Endothelial cell of umbilical vein (primary cell): ENCODE data around the gene ALDH1L2. TPM values are rescaled to one million over a fixed set of nuclear protein-coding genes. Genes with fewer than 3 reads are reported as not detected.

ENCODE experiments used
- BruUV-seq: library from RNA; stranded (reverse); fragments of 400-500 nt; replicated peaks from 2 replicates; lab custom pipeline; 2021; lab: Mats Ljungman, UMichigan
- CTCF ChIA-PET: fragments of 300-600, 350-600 bp; sonication (Branson Sonifier 250); formaldehyde crosslinking; loops from one replicate; lab custom pipeline; 2021; ENCODE audit warnings: antibody characterized with exemption, inconsistent platforms; lab: Charles Lee
- POLR2A ChIA-PET: fragments of 300-600, 350-600 bp; sonication (Branson Sonifier 250); formaldehyde crosslinking; loops from one replicate; lab custom pipeline; 2021; ENCODE audit warnings: antibody characterized with exemption, inconsistent platforms; lab: Charles Lee
- DNase-seq: peaks from one replicate; pipeline ENCODE4 v3.0.0-alpha.2; 2011; ENCODE audit warnings: low read depth, low spot score
- FAIRE-seq: peaks from 2 replicates; lab custom pipeline; 2011; peaks lifted over from hg19 to GRCh38; lab: Jason Lieb, UNC
- H2AFZ ChIP-seq: 2 replicates; pipeline ENCODE4 v1.6.0; 2012; ENCODE audit warnings: low read depth, low read length, control low read depth, inconsistent platforms
- H3K27ac ChIP-seq: 2 replicates; pipeline ENCODE4 v1.5.1; 2011; ENCODE audit warnings: low read depth, mild to moderate bottlenecking, control low read depth, low read length, moderate library complexity; ENCODE audit not compliant: insufficient read depth
- H3K27me3 ChIP-seq, 2 experiments: 2 replicates each; pipeline versions ENCODE4 v1.6.0 to v1.6.1; 2011; ENCODE audit warnings: low read length in 2 of 2, mixed read lengths in 1 of 2; ENCODE audit not compliant: control insufficient read depth in 2 of 2, insufficient read depth in 2 of 2
- H3K36me3 ChIP-seq, 2 experiments: 2 replicates in 1 of 2; 3 replicates in 1 of 2; pipeline ENCODE4 v1.5.1; 2011; ENCODE audit warnings: low read length in 2 of 2, mild to moderate bottlenecking in 1 of 2, moderate library complexity in 1 of 2; ENCODE audit not compliant: control insufficient read depth in 2 of 2, insufficient read depth in 2 of 2; ENCODE audit errors: extremely low read depth in 1 of 2
- H3K4me1 ChIP-seq: 3 replicates; pipeline ENCODE4 v1.5.1; 2011; ENCODE audit warnings: mild to moderate bottlenecking, low read length; ENCODE audit not compliant: control insufficient read depth, insufficient read depth; ENCODE audit errors: extremely low read depth
- H3K4me2 ChIP-seq: 2 replicates; pipeline ENCODE4 v1.6.1; 2011; ENCODE audit warnings: low read length, control low read depth, mixed read lengths; ENCODE audit not compliant: insufficient read depth
- H3K4me3 ChIP-seq, 3 experiments: fragments of 200-600 bp in 1 of 3; sonication (generic), shearing (Covaris generic) in 1 of 3; replicated peaks in 1 of 3; 2 replicates each; pipeline ENCODE4 v1.5.1; 2011 to 2016; ENCODE audit warnings: control low read depth in 3 of 3, low read length in 3 of 3, mild to moderate bottlenecking in 2 of 3, inconsistent platforms in 1 of 3, low read depth in 1 of 3, moderate library complexity in 1 of 3; ENCODE audit not compliant: insufficient read depth in 1 of 3
- H3K79me2 ChIP-seq: 2 replicates; pipeline ENCODE4 v1.6.0; 2012; ENCODE audit warnings: low read length, inconsistent platforms; ENCODE audit not compliant: control insufficient read depth, insufficient read depth
- H3K9ac ChIP-seq: replicated peaks from 2 replicates; pipeline ENCODE3; 2011; ENCODE audit warnings: low read length, control low read depth; ENCODE audit not compliant: insufficient read depth; ENCODE audit errors: extremely low read depth
- H3K9me1 ChIP-seq: replicated peaks from 3 replicates; pipeline ENCODE4 v1.6.0; 2011; ENCODE audit warnings: mild to moderate bottlenecking, low read length; ENCODE audit not compliant: control insufficient read depth, insufficient read depth; ENCODE audit errors: extremely low read depth
- H3K9me3 ChIP-seq: replicated peaks from 2 replicates; pipeline ENCODE4 v1.5.1; 2012; ENCODE audit warnings: low read length, inconsistent platforms; ENCODE audit not compliant: control insufficient read depth, insufficient read depth
- H4K20me1 ChIP-seq: replicated peaks from 2 replicates; pipeline ENCODE3; 2011; ENCODE audit warnings: mild to moderate bottlenecking, low read length; ENCODE audit not compliant: control insufficient read depth, insufficient read depth; ENCODE audit errors: extremely low read depth
- CTCF ChIP-seq, 2 donors: IDR thresholded peaks; 1 replicate in 1 of 2; 2 replicates in 1 of 2; pipeline ENCODE4 v1.5.1; 2011; ENCODE audit warnings: low read length in 2 of 2, mild to moderate bottlenecking in 2 of 2, moderate library complexity in 2 of 2, control low read depth in 1 of 2, inconsistent platforms in 1 of 2, low read depth in 1 of 2; ENCODE audit not compliant: insufficient read depth in 1 of 2; ENCODE audit errors: extremely low read depth in 1 of 2
- EZH2 ChIP-seq: IDR thresholded peaks from 2 replicates; pipeline ENCODE4 v1.6.1; 2012; ENCODE audit warnings: borderline replicate concordance, low read depth, mild to moderate bottlenecking, moderate library complexity, low read length, inconsistent platforms; ENCODE audit not compliant: severe bottlenecking
- FOS ChIP-seq: IDR thresholded peaks from 2 replicates; pipeline ENCODE4 v1.6.1; 2011; ENCODE audit warnings: mild to moderate bottlenecking, low read length, moderate library complexity, borderline replicate concordance; ENCODE audit not compliant: insufficient read depth
- GATA2 ChIP-seq: IDR thresholded peaks from 2 replicates; pipeline ENCODE4 v1.7.0; 2011; ENCODE audit warnings: low read depth, mild to moderate bottlenecking, moderate library complexity, mixed read lengths, low read length; ENCODE audit not compliant: insufficient read length, insufficient read depth
- JUN ChIP-seq: IDR thresholded peaks from 2 replicates; pipeline ENCODE4 v1.6.1; 2011; ENCODE audit warnings: borderline replicate concordance, low read depth; ENCODE audit not compliant: insufficient read length, insufficient read depth
- MAX ChIP-seq: IDR thresholded peaks from 2 replicates; pipeline ENCODE4 v1.6.1; 2011; ENCODE audit not compliant: insufficient read depth, insufficient read length
- MYC ChIP-seq: IDR thresholded peaks from one replicate; pipeline ENCODE4 v1.6.1; 2011; ENCODE audit warnings: mild to moderate bottlenecking, low read depth, low read length
- POLR2A ChIP-seq: IDR thresholded peaks from 2 replicates; pipeline ENCODE4 v1.6.1; 2012; ENCODE audit warnings: low read depth, mild to moderate bottlenecking, control low read depth, low read length
- POLR2AphosphoS5 ChIP-seq: IDR thresholded peaks from 2 replicates; pipeline ENCODE4 v1.6.1; 2012; ENCODE audit warnings: low read depth, mild to moderate bottlenecking, control low read depth, low read length, moderate library complexity; ENCODE audit not compliant: insufficient read depth
- dilution Hi-C: fragments of 300-500 bp; cut with MboI; formaldehyde crosslinking; loops from one replicate; pipeline ENCODE4 v1.15.0; 2019; ENCODE audit warnings: low sequenced_read_pairs; ENCODE audit not compliant: extremely low pct_ligation_motif_present
- intact Hi-C: fragments of 100-400 bp; cut with micrococcal nuclease; formaldehyde crosslinking; loops from one replicate; pipeline ENCODE4 v1.10.0; 2022
- polyA plus RNA-seq, 4 experiments: library from polyadenylated mRNA; depleted of rRNA in 3 of 4; stranded (reverse) in 3 of 4; unstranded in 1 of 4; fragments of >200 nt; gene quantifications; 2 replicates each; pipeline versions ENCODE4 v1.2.1 to v1.2.3, GENCODE V29; 2011 to 2012; ENCODE audit warnings: missing spikeins in 1 of 4
- total RNA-seq: library from RNA; stranded (reverse); gene quantifications from 2 replicates; pipeline ENCODE4 v1.2.3, GENCODE V29; 2021

The ALDH1L2 gene
- total and polyA plus RNA-seq, 2 donors (not counting 3 experiments of a cell fraction or from before 2014, with no cell fraction given) = 1.4 to 2.5 TPM

GRCh38 chr12:105113094-105113493 is 28.8 kb upstream of the ALDH1L2 start:
- dilution Hi-C loops (no loop called here), intact Hi-C loops (no loop called here)
- Histone ChIP-seq H3K9ac (no peak overlapping the region), H4K20me1 (peaks cover 12% of the 10 kb centered on the region), H3K4me2 (no peak overlapping the region), H3K79me2 (peaks cover 75% of the 10 kb centered on the region), H2AFZ (no peak overlapping the region), H3K27ac (no peak overlapping the region), H3K9me3 (no peaks in the 10 kb centered on the region), H3K9me1 (no peaks in the 10 kb centered on the region), H3K36me3 (peaks cover 4 to 38% of the 10 kb centered on the region in 2 experiments), H3K4me3 (no peak overlapping the region), H3K27me3 (no peaks in the 10 kb centered on the region), H3K4me1 (peaks cover 19% of the 10 kb centered on the region)
- POLR2A ChIA-PET = no interaction called here
- DNase-seq = no peak
- no TSS peak for BruUV-seq
- FAIRE-seq = no peak
- TF ChIP-seq MAX = no peak
- no peak for TF ChIP-seq MYC
- TF ChIP-seq JUN = no peak
- no peak for TF ChIP-seq FOS
- TF ChIP-seq GATA2 = no peak
- TF ChIP-seq POLR2AphosphoS5 = no peak
- no peak for TF ChIP-seq EZH2
- no peak for TF ChIP-seq POLR2A
- TF ChIP-seq CTCF (IDR thresholded peaks at IDR 0.05; ENCODE audit: extremely low read depth in 1 of 2, insufficient read depth in 1 of 2, low read depth in 1 of 2, low read length in 2 of 2) = no peak
- CTCF ChIA-PET = no interaction called here
